Middle frontal gyrus (tissue), 1 donor: ENCODE measurements around the gene S100A8.
"Not testable (repeated sequence)": the region's sequence is repeated elsewhere in the genome, so short reads cannot be mapped to it uniquely, and the experiment has no call there.

Experiments
- DNase-seq: peaks from one replicate; pipeline ENCODE4 v3.0.0-alpha.2; 2015; ENCODE audit warnings: low spot score; ENCODE audit errors: extremely low spot score

S100A8 gene

DNA sequence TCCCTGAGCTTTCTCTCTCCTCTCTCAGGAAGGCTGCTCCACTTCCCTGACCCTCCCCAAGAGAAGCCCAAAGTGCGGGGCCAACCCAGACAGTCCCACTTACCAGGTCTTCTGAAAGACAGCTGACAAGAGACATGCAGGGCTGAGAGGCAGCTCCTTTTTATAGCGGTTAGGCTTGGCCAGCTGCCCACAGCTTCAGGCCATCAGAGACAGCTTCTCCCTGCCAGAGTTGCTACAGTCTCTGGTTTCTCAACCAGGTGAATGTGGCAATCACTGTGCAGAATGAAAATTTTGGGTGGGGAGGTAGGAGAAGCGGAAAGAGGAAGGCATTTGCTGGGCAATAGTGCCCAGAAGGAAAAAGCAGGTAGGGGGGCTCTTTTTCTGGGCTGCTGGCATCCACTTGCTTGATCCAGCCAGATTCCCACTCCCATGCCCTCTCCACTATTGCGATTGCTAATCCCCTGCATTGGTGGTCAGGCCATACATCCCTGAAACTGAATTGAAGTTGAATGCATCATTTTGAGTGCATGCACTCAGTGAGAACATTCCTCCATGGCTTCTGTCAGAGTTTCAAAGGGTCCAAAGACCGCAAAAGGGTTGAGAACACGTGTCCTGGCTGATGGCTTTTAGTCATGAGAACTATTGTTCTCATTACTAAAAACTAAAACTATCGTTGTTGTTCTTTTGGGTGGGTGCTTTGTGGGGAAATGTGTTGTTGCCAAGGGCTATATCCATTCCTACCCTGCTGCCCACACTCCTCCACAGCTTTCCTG lies at the start of gene S100A8:
Gene S100A8, minus strand, starts transcription at position 136 of the 773 bp plus-strand sequence. CDS start 538 bp downstream, outside the sequence.
- DNase-seq: no peak

GRCh38 chr1:153439273-153439672 lies 48.4 kb upstream of the S100A8 start:
- DNase-seq: no peak

DNA sequence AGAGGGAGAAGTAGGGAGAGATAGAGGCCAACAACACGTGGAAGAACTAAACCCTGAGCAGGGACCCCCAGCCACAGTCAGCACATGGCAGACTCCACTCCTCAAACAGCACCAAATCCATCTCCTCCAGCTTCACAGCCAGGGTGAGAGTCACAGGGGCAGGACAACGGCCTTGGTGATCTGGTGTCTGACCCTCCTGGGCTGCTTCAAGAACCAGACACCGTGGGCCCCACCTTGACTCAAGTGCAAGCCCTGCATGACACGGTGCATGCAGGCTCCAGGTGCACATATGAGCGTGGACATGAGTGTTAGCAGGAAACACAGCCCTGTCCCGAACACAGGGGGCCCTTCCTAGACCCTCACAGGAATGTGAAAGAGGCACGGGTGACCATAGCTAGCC lies 47.7 kb upstream of the S100A8 start:
- no peak for DNase-seq

GRCh38 chr1:153437236-153437635 lies 46.4 kb upstream of the S100A8 start:
- DNase-seq: no peak

DNA sequence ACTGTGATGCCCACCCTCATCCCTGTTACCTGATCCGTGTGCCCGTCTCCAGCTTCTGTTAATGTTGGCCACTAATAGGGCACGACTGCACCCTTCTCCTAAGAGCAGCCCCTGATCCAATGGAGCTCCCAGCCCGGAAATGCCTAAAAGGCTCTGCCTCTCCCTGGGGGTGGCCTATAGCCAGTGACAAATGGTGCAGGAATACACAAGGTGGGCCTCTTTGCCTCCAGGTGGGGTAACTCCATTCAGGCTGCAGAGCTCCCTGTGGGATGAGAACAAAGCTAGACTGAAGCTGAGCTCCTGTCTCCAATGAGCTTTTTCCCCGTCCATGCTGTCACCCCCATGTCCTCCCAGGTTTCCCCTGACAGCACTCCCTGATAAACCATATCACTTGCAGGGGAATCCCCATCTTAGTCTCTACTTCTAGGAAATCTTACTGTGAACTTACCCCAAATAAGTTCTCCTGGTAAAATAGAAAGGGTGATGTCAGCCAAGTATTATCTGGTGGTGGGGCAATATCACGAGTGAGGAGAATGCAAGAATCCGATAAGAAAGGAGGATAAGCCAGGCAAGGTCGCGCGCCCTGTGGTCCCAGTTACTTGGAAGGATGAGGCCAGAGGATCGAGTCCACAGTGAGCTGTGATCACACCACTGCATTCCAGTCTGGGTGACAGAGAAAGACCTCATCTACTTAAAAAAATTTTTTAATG lies 44.0 kb upstream of the S100A8 start:
- DNase-seq: no peak

- DNase-seq: no peak
Measured at GRCh38 chr1:153432874-153433681, 42.2 kb upstream of the S100A8 start.

- no peak for DNase-seq
Measured at GRCh38 chr1:153431928-153432327, 41.1 kb upstream of the S100A8 start.

DNA sequence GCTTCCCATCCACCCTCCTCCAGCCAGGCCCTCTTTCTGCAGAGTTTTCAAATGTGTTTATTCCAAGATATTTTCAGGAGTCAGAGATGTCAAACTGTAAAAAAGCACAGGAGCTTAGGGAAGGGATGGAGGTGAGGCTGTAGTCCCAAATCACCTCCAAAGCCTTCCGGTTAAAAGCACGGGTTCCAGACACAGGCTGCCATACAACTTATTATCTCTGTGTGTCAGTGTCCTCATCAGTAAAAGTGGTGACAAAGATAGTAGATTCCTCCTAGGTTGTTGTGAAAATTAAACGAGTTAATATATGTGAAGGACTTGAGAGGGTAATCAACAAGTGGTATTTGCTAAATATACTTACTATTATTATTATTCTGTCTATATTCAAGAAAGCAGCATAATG lies 40.6 kb upstream of the S100A8 start:
- DNase-seq: no peak

- no peak for DNase-seq
Measured at GRCh38 chr1:153431002-153431401, 40.1 kb upstream of the S100A8 start.

DNA sequence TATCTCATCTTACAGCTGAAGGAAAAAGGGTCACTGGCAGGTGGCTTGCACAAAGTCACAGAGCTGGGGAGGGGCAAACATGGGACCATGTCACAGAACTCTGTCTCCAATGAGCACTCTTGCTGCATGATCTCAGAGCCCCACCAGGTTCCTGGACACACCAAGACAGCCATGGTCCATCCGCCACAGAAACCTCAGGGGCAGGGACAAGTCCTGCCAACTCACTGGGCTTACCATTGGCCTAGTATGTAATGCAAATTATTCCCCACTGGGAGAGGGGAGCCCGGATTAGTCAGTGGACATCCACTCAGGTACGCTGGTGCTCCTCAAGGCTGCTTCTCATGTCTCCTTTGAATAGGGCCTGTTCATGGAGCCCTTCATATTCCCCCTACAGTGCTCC lies 39.7 kb upstream of the S100A8 start:
- no peak for DNase-seq

DNA sequence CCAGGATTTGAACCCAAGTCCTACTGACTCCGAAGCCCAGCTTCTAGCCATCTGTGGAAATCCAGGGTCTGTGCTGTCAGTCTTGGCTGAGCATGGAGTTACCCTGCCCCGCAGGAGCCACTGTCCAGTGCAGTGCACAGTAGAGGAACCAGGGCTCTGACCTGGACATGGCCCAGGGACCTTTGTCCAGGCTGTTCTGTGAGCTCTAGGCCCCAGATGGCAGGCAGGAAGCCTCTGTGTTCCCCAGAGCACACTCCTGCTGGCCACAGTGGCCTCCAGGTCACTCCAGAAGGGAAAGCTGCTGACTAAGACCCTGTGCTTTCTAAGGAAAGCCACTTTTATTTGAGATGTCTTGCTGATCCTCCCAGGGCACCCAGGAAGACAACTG lies 39.3 kb upstream of the S100A8 start:
- no peak for DNase-seq

DNA sequence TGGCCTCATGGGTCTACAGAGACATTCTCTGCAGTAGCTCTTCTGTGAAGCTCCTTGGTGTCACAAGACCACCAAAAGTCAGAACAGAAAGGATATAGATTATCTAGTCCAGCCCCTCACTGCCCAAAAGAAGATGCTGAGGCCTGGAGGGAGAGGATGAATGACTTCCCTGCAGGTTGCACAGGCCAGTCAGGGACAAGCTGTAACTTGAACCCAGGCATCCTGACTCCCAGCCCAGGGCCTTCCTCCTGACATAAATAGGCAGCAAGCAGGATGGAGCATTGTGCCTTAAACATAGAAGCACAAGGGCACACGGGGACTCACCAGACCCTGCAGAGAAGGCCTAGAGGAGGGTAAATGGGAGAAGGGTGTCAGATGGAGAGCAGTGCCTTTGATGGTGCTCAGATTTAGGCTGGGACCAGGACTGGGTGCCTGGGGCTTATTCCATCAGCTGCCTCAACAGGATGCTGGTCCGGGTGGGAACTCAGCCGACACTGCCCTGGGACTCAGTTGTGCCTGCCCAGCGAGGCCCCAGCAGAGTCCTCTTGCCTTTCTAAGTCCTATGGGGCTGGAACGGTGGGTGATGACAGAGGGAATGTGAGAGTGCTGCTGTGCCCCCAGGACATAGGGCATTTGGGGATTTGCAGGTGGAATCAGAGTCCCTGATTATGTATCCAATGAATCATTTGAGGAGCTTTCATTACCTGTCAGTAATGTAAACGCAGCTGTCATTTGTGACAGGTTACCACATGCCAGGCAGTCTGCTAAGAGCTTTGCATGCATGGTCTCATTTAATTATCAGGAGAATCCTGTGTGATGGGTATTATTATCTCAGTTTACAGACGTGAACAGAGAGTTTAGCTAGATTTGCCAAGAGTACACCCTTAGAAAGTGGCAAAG lies 38.6 kb upstream of the S100A8 start:
- no peak for DNase-seq

GRCh38 chr1:153428791-153429190 lies 37.9 kb upstream of the S100A8 start:
- no peak for DNase-seq

DNA sequence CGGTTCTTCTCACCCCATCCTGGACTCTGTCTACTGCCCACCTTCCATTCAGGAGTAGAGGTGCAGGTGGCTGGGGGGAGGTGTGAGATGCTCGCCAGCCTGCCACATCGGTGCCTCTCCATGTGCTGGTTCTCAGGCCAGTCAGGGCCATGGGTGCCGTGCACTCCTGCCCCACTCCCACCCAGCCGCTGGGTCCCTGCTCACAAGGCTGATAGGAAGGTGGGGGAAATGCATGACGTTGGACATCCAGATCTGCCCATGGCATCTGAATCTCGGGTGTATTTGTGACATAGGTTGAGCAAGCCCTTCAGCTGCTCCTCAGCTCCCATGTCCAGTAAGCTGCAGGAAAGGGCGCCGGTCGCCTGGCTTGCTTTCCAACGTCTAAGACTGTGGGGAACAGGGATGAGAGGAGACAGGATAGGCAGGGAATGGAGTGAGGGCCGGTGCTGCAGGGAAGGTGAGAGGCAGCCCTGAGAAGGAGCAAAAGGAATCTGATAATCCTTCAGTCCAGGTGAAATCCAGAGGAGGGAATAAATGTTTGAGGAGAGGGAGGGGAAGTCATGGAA lies 37.3 kb upstream of the S100A8 start:
- DNase-seq: no peak

DNA sequence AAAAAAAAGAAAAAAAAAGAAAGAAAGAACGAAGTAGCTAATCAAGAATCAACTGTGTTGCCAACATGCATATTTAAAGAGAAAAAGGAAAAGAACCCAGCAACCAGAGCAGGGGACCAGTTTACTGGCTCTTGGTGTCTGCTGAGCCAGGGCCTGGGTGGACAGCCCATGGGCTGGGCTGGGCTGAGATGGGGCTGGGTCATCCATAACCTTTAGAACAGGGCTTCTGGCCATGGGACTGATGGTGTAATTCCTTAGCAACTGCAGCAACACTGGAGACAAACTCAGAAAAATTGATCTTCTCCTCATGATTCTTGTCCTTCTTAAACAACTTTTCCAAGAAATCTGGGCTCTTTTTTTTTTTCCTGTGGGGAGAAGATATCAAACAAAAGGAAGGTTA lies 35.9 kb upstream of the S100A8 start:
- no peak for DNase-seq

- DNase-seq: no peak
Measured at GRCh38 chr1:153422450-153423068, 31.7 kb upstream of the S100A8 start.

DNA sequence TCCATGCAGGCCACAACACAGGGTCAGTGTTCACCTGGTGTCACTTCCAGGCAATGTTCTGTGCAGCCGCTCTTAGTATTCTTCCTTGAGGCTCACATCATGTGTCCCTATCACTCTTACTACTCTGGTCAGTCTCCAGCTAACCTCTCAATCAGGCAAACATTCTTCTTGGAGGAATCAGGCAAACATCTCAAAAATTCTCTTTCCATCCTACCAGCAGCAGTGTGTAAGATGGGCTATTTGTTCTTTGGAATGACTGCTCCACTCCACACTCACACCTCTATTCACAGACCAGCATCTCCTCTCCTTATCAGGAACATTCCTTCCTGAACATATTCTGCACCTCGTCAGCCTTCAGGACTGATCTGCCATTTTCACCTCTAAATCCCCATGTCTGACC lies 29.4 kb upstream of the S100A8 start:
- no peak for DNase-seq

DNA sequence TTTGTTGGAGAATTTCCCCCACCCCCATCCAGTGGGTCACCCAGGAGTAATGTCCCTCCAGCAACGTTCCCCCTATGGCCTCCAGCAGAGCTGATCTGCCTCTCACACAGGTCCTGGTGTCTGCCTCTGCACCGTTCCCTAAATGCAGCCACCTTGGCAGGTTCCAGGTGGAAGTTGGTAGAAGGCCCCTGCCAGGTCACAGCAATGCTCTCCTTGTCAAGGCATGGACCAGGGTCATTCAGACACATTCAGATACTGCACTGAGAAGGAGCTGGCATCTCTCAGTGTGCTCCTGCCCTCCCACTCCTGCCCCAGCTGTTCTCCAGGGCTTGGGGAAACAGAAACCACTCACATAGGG lies 28.5 kb upstream of the S100A8 start:
- not testable (repeated sequence) for DNase-seq

DNA sequence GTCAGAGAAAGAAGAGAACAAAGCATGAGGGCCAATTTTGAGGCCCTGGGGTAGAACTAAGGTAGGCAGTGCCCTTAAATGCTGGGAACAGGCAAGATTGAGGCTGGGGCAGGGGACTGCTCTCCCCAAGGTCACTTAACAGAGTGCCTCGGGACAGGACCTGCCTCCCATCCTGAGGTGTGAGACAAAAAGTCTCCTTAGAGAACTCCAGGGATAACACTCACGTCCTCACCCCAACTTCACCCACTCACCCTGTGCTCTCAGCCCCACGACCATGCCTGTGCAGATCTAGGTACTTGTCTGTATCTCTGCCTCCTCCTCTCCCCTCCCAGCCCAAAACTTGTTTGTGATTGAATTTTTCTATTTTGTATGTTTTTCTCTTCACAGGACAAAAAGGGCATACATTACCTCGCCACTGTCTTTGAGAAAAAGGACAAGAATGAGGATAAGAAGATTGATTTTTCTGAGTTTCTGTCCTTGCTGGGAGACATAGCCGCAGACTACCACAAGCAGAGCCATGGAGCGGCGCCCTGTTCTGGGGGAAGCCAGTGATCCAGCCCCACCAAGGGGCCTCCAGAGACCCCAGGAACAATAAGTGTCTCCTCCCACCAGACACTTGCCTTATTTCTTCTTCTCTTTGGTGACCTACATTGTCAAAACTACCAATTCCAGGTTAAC lies 28.0 kb upstream of the S100A8 start:
- not testable (repeated sequence) for DNase-seq
